HUES48 (cell line): ENCODE measurements around the gene MALAT1.

ENCODE experiments used
- H3K27ac ChIP-seq: one replicate; pipeline ENCODE4 v1.7.0; 2013; ENCODE audit warnings: low read depth, low read length, inconsistent platforms
- H3K27me3 ChIP-seq: 2 replicates; pipeline ENCODE4 v1.6.1; 2013; ENCODE audit warnings: mild to moderate bottlenecking, low read length; ENCODE audit not compliant: control insufficient read depth, insufficient read depth
- H3K36me3 ChIP-seq: 2 replicates; pipeline ENCODE4 v1.6.1; 2013; ENCODE audit warnings: low read length; ENCODE audit not compliant: control insufficient read depth, insufficient read depth
- H3K4me1 ChIP-seq: 2 replicates; pipeline ENCODE4 v1.6.1; 2013; ENCODE audit warnings: mild to moderate bottlenecking, low read length; ENCODE audit not compliant: control insufficient read depth, insufficient read depth
- H3K4me3 ChIP-seq: 2 replicates; pipeline ENCODE4 v1.5.1; 2013; ENCODE audit warnings: mild to moderate bottlenecking, low read depth, low read length
- H3K9ac ChIP-seq: 2 replicates; pipeline ENCODE4 v1.6.1; 2013; ENCODE audit warnings: mild to moderate bottlenecking, low read depth, low read length, moderate library complexity
- H3K9me3 ChIP-seq: 2 replicates; pipeline ENCODE4 v1.6.1; 2013; ENCODE audit warnings: low read length; ENCODE audit not compliant: control insufficient read depth, insufficient read depth

The MALAT1 gene

DNA sequence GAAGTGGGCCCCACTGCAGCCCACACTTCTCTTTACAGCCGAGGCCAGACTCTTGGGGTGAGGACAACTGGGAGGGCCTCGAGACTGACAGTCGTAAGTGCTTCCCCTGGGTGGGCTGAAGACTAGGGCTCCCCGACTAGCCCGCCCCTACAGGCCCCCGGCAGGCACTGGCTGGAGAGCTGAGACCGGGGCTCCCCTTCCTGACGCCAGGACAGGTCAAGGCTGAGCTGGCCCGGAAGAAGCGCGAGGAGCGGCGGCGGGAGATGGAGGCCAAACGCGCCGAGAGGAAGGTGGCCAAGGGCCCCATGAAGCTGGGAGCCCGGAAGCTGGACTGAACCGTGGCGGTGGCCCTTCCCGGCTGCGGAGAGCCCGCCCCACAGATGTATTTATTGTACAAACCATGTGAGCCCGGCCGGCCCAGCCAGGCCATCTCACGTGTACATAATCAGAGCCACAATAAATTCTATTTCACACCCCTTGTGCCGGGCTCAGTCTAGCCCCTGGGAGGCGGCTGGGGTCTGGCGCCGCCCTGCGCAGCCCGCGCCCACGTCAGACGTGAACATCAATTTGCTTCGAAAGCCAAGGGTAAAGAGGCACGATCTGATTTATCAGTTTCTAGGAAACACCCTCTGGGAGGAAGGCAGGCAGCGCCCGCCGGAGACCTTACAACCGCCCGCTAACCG is 39.5 kb downstream of the MALAT1 start:
- peaks cover 25% of the 10 kb centered on the region for H3K27me3 ChIP-seq
- H3K9me3 ChIP-seq = no peaks in the 10 kb centered on the region
- H3K36me3 ChIP-seq = peaks cover 35% of the 10 kb centered on the region
- H3K4me1 ChIP-seq = 0 out of 2 replicates have a peak, but pooled peaks cover 3% of the 10 kb centered on the region
- peak overlapping the region; percentile 83; the same call in 1 of the 2 replicates for H3K4me3 ChIP-seq
- H3K27ac ChIP-seq = no peak overlapping the region
- H3K9ac ChIP-seq = no peak overlapping the region

DNA sequence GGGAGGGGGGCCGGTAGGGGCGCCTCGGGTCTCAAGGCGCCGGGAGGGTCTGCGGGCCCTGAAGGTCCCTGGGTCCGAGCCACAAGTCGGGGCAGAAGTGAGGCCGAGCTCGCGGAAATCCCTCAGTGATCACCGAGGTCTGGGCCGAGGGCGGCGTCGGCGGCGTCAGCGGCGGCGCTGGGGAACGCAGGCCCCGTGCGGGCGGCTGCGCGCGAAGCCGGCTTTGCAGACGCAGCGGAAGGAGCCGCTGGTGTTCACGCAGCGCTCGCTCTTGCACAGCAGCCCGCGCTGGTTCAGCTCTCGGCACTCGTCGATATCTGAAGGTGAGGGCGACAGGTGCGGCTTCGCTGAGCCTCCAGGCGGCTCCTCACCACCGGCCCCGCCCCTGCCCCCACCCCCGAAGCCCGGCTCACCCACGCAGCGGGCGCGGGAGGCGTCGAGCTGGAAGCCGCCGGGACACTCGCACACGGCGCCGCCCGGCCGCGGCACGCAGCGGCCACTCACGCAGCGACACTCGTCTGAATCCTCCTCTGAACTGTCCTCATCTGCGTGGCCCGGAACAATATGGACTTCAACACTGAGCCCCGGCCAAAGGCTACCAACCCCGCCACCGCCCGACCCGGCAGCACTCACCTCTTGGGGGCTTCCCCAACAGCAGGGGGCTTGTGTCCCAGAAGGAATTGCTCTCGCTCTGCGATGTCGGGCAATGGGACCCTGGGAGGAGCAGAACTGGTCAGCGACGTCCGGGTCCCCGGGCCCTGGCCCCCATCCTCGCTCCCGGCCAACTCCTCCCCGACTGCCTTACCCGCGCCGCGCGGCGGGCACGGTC is 40.3 kb downstream of the MALAT1 start:
- Histone ChIP-seq H3K9ac (no peak overlapping the region), H3K36me3 (peaks cover 32% of the 10 kb centered on the region; the same call in 1 of the 2 replicates), H3K4me1 (0 out of 2 replicates have a peak, but pooled peaks cover 3% of the 10 kb centered on the region), H3K27ac (no peak overlapping the region), H3K9me3 (no peaks in the 10 kb centered on the region), H3K27me3 (peaks cover 27% of the 10 kb centered on the region), H3K4me3 (peak overlapping the region; percentile 83)

DNA sequence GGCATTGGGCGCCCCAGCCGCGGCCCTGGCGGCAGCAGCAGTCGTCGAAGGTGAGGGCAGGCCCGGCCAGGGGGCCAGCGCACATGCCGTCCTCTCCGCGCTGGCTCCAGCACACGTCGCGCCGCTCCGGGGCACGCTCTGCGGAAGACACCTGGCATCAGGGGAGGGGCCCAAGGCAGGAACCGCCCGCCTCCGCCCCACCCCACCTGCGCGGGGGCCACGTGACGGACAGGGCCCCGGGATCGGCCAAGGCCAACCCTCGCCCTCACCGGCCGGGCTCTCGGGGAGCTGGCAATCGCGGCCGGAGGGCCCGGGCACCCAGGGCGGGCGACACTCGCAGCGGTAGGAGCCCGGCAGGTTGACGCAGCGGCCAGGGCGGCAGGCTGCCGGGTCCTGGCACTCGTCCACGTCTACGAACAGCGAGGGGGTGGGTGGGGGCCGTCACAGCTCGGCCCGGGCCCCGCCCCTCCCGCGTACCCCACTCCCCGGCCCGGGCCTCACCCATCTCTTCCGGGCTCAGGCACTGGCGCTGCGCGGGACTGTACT is 41.0 kb downstream of the MALAT1 start:
- Histone ChIP-seq H3K9me3 (no peaks in the 10 kb centered on the region), H3K4me3 (peak overlapping the region; percentile 83), H3K27me3 (peaks cover 34% of the 10 kb centered on the region), H3K27ac (no peak overlapping the region), H3K36me3 (peaks cover 28% of the 10 kb centered on the region; the same call in 1 of the 2 replicates), H3K4me1 (0 out of 2 replicates have a peak, but pooled peaks cover 3% of the 10 kb centered on the region), H3K9ac (no peak overlapping the region)

DNA sequence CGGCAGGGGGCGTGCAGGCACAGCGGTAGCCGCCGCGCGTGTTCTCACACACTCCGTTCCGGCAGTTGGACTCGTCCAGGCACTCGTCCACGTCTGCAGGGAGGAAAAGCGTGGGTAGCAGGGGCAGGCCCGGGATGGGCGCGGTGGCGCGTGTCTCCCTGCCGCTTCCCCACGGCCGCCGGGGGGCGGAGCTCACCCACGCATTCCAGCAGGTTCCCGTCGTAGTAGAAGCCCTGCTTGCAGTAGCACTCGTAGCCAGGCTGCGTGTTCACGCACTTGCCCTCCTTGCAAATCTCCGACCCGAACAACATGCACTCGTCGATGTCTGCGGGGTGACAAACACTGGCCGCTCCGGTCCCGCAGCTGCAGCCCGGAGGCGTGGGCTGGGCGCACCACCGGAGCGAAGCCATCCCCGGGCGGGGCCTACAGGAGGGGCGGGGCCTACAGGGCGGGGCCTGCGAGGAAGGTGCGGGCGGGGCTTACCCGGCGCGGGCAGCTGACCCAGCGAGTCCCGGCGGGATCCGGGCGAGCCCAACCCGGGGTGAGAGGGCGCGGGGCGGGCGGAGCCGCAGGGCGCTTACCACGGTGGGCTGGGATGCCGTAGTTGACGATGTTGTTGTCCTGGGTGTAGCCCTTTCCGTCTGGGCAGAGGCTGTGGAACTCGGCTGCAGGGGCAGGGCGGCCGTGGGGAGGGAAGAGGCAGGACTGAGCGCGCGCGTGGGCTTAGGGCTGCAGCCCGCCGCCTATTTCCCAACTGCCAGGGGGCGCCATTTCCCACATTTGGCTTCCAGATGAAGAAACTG is 41.6 kb downstream of the MALAT1 start:
- Histone ChIP-seq H3K27ac (peak overlapping the region; percentile 61), H3K27me3 (peaks cover 40% of the 10 kb centered on the region), H3K9ac (peak overlapping the region; percentile 64), H3K4me1 (0 out of 2 replicates have a peak, but pooled peaks cover 3% of the 10 kb centered on the region), H3K4me3 (peak overlapping the region; percentile 83), H3K9me3 (no peaks in the 10 kb centered on the region), H3K36me3 (peaks cover 22% of the 10 kb centered on the region; the same call in 1 of the 2 replicates)

DNA sequence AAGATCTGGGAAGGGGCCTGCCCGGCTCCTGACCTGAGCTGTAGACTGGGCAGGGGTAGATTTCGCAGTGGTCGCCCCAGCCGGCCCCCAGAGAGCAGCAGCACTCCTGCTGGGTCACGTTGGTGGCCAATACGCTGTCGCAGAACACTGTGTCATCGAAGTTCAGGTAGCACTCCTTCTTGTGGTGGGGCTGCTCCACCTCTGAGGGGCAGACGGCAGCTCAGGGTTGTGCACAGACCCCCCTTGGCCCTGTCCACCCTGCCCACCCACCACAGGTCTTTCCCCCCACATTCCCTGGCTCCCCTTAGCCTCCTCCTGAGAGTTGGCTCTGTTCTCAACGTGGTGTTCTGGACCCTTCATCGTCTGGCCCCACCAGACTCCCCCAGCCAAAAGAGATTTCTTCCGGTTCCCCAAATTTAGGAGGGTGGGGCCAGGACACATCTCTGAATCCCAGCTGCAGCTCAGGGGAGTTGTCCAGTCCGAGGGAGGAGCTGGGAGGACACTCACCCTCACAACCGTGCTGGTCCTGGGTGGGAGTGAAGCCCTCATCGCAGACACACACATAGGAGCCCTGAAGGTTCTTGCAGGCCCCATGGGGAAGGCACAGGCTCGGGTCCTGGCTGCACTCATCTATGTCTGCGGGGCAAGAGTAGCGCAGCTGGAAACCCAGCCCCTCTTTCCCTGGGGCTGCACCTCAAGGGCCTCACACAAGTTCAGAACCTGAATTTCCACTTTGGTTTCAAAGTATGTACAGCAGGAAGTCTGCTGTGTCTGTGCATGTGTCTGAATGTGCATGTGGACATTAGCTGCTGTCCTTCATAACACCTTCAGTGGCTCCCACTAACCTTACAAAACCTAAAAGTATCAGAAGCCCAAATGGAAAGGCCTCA is 42.5 kb downstream of the MALAT1 start:
- H3K36me3 ChIP-seq = peaks cover 14% of the 10 kb centered on the region; the same call in 1 of the 2 replicates
- H3K27me3 ChIP-seq = peaks cover 49% of the 10 kb centered on the region
- peak overlapping the region; percentile 64 for H3K9ac ChIP-seq
- H3K4me1 ChIP-seq = 0 out of 2 replicates have a peak, but pooled peaks cover 5% of the 10 kb centered on the region
- H3K9me3 ChIP-seq = no peaks in the 10 kb centered on the region
- peak overlapping the region; percentile 61 for H3K27ac ChIP-seq
- H3K4me3 ChIP-seq = peak overlapping the region; percentile 83

DNA sequence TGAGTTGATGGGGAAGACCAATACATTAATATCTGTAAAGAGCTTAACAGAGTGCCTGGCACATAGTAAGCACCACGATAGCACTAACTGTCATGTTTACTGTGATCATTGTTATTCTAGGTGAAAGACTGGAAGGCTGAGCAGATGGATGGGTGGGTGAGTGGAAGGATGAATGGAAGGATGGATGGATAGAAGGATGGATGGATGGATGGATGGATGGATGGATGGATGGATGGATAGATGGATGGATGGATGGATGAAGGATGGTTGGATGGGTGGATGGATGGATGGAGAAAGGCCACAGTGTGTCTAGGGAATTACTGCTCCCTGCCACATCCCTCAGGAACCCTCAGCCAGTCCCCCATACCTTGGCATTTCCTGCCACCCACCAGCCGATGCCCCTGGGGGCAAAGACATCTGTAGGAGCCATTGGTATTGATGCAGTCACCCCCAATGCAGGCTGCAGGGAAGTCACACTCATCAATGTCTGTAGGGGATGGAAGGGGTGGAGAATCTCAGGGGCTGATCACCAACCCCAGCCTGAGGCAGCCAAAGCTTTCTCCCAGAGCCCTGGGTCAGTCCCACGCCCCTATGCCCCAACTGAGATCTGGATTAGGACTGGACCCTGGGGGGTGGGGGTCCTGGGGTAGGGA is 44.0 kb downstream of the MALAT1 start:
- Histone ChIP-seq H3K4me1 (0 out of 2 replicates have a peak, but pooled peaks cover 5% of the 10 kb centered on the region), H3K27ac (no peak overlapping the region), H3K4me3 (no peak overlapping the region), H3K9ac (no peak overlapping the region), H3K36me3 (0 out of 2 replicates have a peak, but pooled peaks cover 3% of the 10 kb centered on the region), H3K27me3 (peaks cover 60% of the 10 kb centered on the region), H3K9me3 (no peaks in the 10 kb centered on the region)

DNA sequence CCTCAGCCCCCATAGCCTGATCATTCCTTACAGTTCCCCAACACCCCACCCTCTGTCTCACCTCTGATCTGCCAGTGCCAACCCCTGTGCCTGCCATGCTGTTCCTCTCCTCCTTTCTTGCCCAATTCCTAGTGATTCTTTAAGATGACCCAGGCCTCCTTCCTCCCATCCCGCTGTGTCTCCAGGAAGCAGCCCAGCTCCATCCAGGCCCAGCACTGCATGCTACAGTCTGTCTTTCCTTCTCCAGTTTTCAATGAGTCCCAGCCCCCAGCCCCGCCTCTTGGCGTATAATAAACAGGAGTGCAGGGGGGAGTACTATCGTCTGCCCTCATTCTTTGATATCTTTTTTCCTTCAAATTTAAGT is 47.0 kb downstream of the MALAT1 start:
- Histone ChIP-seq H3K9ac (no peak overlapping the region), H3K27me3 (peaks cover 54% of the 10 kb centered on the region), H3K27ac (no peak overlapping the region), H3K36me3 (no peaks in the 10 kb centered on the region), H3K4me3 (peak overlapping the region; percentile 71), H3K4me1 (0 out of 2 replicates have a peak, but pooled peaks cover 2% of the 10 kb centered on the region), H3K9me3 (no peaks in the 10 kb centered on the region)

DNA sequence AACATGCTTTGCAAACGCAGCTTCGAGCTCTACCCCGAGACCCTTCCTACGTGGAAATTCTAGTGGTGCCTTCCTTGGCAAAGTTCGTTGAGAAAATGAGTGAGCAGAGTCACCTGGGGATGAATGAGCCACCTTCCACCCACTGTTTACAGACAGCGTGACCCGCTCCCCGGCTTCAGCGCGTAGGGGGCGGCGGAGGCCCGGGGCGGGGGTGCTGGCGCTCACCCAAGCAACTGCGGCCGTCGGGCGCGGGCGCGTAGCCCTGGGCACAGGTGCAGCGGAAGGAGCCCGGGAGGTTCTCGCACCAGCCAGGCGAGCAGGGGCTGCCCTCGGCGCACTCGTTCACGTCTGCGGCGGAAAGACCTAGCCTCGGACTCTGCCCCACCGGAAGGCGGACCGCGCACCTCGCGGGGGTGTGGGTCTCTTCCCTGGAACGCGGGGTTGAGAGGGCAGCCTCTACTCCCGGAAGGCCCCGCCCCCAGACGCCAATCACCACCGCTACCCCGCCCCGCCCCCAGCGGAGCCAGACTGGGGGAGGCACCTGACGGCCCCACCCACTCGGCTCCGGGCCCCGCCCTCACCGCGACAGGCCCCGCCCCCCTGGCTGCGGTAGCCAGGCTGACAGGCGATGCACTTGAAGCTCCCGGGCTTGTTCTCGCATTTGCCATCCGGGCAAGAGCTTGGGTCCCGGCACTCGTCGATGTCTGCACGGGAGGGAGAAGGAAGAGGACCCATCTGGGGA is 47.5 kb downstream of the MALAT1 start:
- Histone ChIP-seq H3K9me3 (no peaks in the 10 kb centered on the region), H3K27ac (no peak overlapping the region), H3K27me3 (peaks cover 53% of the 10 kb centered on the region), H3K4me3 (peak overlapping the region; percentile 71), H3K4me1 (0 out of 2 replicates have a peak, but pooled peaks cover 2% of the 10 kb centered on the region), H3K36me3 (no peaks in the 10 kb centered on the region), H3K9ac (no peak overlapping the region)
